NCI-H82 treated with DMSO at 0.1 percent for 48 hours (cell line): ENCODE measurements around the gene VGLL4.
"Not testable (repeated sequence)": the region's sequence is repeated elsewhere in the genome, so short reads cannot be mapped to it uniquely, and the experiment has no call there.

Experiments
- DNase-seq: peaks from one replicate; lab custom pipeline; 2025; ENCODE audit not compliant: unreplicated experiment; lab: John Stamatoyannopoulos, UW

VGLL4 gene, protein sequence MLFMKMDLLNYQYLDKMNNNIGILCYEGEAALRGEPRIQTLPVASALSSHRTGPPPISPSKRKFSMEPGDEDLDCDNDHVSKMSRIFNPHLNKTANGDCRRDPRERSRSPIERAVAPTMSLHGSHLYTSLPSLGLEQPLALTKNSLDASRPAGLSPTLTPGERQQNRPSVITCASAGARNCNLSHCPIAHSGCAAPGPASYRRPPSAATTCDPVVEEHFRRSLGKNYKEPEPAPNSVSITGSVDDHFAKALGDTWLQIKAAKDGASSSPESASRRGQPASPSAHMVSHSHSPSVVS

DNA sequence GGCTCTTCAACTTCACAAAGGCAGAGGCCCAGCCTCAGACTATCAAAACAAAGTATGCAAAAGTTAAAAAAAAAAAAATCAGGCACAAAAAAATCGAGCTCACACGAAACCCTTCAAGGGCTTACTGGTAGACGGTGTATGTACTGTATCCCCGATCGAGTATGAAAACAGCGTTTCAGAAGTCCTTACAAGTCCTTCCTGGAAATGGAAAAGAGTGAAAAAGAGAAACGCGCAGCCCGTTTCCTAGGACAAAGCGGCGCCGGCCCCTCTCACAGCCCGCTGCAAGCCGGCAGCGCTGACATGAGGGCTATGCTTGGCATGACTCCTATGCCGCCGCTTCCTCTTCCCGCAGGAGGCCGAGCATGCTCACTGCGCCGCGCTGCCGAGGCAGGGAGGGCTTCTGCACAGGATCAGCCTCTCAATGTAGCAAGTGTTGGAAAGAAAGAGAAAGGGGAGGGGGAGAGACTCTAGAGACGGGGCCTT, at the start of gene VGLL4:
VGLL4 (minus strand) TSS at position 311 of the 483 bp plus-strand sequence. CDS start 397 bp downstream, outside the sequence.
- peak; percentile 80 for DNase-seq

DNA sequence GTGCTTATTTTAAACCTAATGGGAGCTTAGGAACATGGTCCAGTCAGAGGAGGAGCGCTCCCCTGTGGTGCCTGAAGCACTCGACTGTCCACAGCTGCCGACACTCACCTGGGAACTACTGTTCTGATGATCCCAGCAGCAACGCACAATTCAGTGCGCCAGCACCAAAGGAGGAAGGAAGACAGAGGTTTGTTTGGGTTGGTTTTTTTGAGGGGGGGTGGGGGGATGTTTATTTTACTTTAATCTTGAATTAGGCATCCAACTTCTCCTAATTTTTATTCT, 48.8 kb upstream of the VGLL4 start:
- no peak for DNase-seq

DNA sequence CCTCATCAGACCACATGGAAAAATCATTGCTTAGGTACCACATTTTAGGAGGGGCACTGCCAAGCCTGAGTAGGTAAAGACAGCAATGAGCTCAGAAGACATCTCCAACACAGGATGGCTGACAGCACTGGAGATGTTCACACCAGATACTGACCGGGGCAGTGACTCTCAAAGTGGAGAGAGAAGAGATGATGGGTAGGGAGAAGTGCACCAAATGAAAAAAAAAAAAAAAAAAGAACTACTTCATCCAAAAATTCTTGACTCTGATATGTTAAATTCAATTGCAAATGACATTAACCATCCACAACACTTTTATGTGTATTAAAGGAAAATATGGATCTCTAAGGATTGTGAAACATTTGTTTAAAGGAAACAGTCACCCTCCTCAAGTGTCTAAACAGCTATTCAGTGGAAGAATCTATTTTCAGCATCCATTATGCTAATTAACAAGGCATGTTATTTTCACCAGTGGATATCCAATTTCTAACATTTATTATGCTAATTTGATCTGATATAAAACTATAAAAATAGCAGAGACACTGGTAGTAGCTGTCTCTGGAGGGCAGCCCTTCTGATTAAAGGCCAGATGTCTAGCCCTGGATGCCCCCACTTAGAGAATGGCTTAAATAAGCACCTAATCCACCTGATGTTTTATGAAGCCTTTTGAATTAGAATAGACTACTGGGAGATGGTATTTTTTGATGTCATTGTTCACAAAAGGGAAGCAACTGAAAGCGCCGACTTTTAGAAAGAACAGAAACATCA, 48.2 kb upstream of the VGLL4 start:
- peak; percentile 5 for DNase-seq

DNA sequence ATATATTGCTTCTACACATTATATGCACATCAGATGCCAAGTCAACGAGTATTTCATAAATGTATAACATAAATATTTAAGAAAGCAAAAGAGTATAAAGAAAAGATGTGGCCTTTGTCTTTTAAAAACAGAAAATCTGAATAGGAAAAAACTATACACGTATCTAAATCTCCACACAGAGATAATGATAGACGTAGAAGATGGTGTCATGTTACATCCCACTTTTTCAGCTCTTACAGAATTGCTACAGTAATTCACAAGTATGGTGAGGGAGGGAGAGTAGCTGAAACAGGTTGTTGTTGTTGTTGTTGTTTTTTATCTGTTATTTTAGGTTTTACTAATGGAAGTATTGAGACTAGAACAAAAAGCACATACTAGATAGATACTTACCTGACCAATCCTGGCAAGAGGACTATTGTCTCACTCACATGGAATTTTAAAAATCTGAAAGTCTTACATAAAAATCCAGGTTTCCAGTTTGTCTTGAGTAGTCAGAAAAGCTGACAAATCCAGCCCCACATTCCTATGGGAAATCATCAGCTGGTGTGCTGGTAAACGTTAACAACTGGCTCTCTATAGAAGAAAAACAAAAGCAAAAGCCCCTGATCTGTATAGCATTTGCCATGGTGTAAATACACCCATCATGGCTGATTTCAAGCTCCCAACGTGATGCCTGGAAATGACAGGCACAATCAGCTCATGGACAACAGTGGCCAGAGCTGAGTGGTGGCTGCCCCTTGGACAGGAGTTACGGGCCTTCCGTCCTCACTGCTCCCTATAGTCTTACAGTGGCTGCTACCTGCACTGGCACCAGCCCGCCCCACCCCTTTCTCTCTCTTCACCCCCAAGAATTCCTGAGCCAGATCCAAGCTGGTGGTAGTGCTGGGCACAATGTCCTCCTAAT, 47.4 kb upstream of the VGLL4 start:
- no peak for DNase-seq

DNA sequence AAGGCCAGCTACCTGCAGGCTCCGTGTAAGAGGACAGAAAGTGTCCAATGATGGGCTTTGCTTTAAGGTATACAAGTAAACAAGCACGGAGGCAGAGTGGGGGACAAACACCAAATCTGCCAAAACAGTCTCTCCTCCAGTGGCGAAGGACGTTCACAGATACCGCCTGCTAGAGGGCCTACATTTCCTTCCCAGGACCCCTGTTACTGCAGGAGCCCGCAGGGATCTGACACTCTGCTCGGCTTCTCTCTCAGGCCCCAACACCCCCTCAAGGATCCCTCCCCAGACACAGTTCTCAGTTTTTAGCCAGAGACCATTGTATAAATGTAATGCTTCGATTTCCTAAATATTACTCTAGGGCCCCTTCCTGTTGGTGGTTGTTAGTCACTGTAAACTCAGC, 46.0 kb upstream of the VGLL4 start:
- DNase-seq = no peak

DNA sequence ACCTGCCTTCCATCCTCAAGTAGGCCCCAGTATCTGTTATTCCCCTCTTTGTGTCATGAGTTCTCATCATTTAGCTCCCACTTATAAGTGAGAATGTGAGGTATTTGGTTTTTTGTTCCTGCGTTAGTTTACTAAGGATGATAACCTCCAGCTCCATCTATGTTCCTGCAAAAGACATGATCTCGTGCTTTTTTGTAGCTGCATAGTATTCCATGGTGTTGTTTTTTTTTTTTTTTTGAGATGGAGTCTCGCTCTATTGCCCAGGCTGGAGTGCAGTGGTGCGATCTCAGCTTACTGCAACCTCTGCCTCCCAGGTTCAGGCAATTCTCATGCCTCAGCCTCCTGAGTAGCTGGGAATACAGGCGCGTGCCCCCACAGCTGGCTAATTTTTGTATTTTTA, 41.3 kb upstream of the VGLL4 start:
- DNase-seq = not testable (repeated sequence)

DNA sequence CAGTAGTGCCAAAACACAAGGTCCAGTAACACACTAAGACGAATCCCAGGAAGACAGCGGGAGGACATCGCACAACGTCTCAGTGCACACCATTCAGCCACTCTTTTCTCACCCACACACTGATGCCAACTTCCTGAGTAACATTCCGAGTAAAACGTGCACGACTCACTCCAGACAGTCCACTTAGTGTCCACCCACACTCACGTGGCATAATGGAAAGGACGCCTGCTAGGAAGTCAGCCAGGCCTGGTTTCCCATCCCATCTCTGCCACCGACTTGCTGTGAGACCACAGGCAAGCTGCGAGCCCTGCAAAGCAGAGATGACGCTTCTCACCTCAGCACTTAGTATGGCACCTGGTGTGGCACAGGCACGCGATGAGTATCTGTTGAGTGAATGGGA, 36.8 kb upstream of the VGLL4 start:
- no peak for DNase-seq

DNA sequence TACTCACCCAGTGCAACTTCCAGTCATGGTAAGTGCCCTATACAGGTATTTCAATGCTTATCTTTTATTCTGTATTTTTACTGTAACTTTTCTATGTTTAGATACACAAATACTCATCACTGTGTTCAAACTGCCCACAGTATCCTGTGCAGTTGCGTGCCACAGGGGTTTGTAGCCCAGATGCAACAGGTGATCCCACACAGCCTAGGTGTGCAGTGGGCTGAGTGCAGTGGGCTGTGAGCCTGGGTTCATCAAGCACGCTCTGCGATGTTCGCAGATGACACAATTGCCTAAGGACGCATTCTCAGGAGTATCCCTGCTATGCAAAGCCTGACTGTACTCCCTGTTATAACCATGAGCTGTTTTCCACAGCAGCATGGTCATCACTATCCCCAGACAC, 36.2 kb upstream of the VGLL4 start:
- DNase-seq = no peak

DNA sequence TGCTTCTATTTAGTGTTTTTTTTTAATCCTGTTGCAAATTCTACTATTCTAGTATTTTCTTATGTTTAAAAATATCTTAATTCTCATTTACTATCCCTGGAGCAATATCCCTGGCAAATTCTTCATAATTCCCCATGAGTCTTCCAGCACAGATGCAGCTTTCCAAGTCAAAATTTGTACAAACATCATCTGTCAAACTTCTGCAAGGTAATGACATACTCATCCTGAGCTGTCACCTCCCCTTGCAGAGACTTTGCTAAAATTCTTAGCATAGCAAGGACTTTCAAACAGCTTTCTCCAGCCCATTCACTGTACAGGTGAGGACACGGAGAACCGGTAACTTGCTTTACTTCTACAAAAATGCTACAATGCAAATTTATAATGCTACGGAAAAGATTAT, 28.6 kb upstream of the VGLL4 start:
- no peak for DNase-seq

DNA sequence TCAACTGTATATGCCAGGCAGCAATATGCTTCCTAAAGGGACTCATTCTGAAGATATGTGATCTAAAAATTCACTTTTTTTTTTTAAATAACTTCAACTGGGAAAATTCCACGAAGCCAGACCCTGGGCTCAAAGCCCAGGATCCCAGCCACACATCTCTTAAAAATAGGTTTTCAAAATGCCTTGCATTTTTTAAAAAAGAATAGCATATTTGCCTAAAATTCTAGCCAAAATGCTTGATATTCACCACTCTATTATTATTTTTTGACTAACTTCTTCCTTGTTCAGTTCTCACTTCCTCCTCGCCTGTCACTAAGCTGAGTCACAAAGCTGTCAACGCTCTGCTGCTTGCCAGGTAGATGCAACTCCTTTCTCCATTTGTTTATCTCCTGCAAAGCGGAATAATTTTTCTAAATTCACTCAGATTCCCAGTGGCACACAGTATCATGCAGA, 28.0 kb upstream of the VGLL4 start:
- no peak for DNase-seq

DNA sequence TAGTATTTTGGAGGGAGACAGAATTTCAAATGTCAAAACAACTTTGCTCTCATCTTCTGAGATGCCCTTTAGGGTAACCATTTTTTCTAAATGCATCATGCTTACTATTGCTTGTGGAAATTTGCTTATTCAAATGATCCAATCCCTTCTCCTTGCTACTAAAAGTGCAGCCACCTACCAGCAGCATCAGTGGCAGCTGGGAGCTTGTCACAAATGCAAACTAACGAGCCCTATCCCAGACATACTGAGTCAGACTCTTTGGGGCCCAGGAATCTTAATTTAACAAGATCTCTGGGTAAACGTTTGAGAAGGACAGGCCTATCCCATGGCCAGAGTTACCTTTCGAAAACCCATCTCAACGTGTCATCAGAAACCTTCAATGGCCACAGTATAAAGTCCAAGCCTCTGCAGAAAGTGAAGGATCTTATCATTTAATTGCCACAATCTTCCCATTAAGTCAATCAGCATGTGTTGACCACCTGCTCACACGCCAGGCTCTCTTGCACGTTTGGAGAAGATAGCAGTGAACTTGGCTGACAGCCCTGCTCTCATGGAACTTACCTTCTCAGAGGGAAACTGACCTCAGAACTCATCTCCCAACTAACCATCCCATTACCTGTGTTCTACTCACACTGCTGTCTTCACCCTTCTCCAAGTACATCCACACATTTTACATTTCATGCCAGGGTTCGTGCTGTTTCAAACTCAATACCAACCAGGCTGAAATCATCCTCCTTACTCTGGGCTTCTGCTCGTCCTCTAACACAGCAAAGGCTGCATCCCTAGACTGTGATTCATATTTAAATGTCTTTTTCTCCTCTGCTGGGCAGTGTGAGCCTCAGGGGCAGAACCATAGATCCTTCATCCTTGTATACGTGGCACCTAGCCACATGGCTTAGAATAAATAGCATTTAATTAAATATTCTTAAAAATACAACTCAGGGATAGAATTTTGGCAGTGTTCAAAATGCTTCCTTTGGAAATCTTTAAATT, 24.8 kb upstream of the VGLL4 start:
- no peak for DNase-seq

DNA sequence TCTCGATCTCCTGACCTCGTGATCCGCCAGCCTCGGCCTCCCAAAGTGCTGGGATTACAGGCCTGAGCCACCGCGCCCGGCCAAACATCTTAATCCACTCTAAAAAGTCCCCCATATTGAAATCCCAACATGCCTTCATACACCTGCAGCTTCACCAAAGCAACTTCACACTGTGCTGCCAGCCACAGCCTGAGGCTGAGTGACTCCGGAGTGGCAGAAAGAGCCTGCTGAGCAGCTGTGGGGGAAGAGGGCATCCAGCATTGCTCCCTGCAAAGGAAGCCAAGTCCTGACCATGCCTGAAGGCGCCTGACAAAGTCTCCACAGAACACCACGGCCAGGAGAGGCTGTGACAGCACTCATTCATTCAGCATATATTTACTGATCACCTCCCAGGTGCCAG, 21.6 kb upstream of the VGLL4 start:
- DNase-seq = no peak

DNA sequence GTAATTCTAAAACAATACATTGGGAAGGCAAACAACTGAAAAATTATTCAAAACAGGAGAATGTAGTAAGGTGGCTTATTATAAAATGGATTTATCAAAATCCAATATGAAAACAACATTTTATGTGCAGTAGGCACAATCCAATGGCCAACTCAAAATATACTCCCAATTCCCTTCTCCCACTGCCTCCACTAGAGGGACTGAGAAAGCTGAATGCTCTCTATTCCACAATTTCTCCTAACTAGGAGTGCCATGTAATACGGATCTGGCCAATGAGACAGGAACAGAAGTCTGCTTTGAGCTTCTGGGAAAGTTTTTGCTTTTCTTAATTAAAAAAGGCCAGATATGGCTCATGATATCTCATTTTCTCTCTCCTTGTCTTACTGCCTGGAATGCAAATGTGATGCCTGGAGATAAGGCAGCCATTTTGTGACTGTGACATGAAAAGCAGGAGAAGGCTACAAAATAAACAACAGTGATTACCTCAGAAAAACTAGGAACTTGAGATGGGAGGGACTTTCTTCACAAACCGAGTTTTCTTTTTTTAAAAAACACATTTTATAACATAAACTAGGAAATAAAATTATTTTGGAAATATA, 18.8 kb upstream of the VGLL4 start:
- no peak for DNase-seq

DNA sequence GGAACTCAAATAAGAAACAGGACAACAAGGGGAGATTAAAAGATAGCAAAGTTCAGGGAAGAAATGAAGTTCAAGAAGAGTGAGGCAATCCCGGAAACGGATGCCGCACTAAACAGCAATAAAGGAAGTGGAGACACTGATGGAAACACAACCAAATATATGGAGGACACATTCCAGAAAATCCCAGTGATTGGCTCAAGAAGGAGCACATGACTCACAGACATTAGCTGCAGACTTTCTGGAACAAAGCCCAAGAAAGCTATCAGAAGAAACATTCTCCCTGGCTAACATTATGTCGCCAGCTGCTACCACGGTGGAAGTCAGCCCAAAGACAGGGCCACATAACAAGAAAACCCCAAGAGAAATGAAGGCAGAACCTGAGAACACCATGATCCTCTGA, 18.1 kb upstream of the VGLL4 start:
- DNase-seq = no peak

DNA sequence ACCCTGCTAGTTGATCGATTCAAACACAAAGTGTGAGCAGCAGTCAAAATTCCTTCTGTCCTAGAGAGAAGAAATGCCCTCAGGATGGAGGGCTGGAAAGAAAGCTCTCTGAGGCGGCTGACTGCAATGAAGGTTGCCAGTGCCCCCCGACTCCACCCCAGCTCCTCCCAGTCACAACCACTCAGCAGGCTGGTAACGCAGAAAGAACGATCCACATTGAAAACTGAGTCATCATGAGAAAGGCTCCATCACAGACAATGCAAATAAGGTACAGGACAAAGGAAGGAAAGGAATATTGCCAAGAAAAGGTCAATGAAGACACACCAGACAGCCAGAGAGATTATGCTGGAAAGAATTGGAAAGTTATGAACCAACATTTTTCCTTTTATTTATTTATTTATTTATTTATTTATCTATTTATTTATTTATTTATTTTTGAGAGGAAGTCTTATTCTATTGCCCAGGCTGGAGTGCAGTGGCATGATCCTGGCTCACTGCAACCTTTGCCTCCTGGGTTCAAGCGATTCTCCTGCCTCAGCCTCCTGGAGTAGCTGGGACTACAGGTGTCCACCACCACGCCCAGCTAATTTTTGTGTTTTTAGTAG, 17.4 kb upstream of the VGLL4 start:
- no peak for DNase-seq

DNA sequence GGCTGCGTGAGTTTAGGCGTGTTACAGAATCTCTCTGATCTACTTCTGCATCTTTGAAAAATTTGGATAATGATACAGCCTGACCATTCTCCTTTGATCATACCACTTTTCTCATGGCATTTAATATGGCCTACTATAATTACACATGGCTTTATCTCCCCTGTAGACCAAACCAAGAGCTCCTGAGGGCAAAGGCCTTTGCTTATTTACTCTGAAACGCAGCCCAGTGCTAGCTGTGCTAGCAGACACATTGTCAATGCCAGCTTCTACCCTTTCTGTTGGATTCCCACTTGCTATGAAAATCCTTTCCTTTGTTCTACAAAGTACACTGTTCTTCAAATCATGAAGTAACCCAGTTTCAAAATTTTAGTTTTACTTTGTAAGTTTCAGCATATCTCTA, 16.5 kb upstream of the VGLL4 start:
- no peak for DNase-seq

DNA sequence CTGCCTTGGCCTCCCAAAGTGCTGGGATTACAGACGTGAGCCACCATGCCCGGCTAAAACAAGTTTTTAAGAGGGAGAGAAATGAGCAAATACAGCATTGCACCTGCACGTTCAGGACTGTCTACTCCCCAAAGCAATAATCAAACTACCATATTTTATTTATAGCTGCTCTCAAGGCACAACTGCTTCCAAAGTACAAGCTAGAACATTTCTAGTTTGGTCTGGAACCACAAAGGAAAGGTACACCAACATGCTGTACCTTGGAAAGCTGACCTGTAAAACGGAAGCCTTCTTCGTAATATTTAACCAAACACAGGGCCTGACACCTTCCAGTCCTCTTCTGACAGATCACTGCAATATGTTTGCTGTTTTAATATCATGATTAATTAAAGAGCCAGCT, 14.5 kb upstream of the VGLL4 start:
- no peak for DNase-seq

DNA sequence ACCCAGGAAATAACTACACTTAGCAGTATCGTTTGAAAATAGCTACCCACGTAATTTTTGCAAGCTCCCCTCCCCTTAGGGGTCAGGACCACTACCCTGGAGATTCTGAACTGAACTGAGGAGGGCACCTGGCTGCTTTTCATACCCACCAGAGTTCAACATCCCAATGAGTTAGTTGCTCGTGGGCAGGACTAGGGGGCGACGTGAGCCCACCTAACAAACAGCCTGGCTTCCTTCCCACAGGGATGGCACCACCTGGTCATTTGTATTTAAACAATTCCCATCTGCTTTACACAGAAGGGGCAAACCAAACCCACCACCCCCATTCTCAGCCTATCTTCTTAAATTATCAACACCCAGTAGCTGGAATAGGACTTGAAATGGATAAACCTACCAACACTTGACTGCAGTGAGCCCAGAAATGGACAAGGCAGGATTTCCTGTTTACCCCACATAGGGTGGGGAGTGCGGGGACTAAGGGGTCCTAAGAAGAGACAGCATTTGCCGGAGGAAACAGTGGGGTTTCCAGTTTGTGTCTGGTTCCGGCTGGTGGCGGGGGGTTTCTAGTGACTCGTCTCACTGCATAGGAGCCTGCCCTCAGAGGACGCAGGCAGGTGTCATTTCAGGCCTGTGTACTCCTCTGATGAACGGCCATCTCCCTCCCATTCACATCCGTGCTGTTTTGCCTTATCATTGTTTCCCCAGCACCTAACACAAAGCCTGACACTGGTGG, 11.6 kb upstream of the VGLL4 start:
- DNase-seq = no peak

DNA sequence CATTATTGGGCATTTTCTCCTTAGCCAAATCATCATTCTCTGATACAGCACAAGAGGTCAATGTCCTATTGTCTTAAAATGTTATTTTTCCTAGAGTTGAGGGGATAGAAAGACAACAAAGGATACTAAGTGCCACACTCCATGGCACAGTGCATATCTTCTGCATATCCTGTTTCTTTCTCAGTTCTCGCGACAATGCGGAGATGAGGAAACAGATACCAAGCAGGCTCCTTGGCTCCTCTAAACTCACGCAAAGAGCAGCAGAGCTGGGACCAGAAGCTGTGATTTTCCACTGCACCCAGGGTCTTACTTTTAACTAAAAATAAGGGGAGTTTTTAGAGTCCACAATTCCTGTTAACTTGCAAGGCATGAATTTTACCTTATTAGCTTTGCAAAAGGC, 10.5 kb upstream of the VGLL4 start:
- DNase-seq = no peak
